ENCODE data around the gene ZNF287. TPM values are rescaled to one million over a fixed set of nuclear protein-coding genes. Genes with fewer than 3 reads are reported as not detected.

ZNF287 gene
- total RNA-seq = 11.5 to 13.9 TPM (median 13.3 TPM) in 3 replicates

- peak; percentile 91 for DNase-seq (ENCODE audit: low spot score in 2 of 2, unreplicated experiment in 2 of 2)
- Mint-ChIP-seq H3K36me3 (peaks cover 16% of the 10 kb centered on the region), H3K27me3 (ENCODE audit: low read depth) (peaks cover 30% of the 10 kb centered on the region), H3K4me1 (peaks cover 4% of the 10 kb centered on the region), H3K9me3 (no peaks in the 10 kb centered on the region), H3K27ac (no peak within 1 kb of the TSS), H3K4me3 (peak within 1 kb of the TSS; percentile 81)
- TF ChIP-seq CTCF (IDR thresholded peaks at IDR 0.05; ENCODE audit: unreplicated experiment) = no peak
Measured at GRCh38 chr17:16568541-16569357, at the start of gene ZNF287. ZNF287 (minus strand) TSS chr17:16569204; CDS start chr17:16567731, 1,473 bp downstream.

- H3K4me3 Mint-ChIP-seq = no peak overlapping the region
Measured at GRCh38 chr17:16617481-16618060, 48.6 kb upstream of the ZNF287 start.

GRCh38 chr17:16599537-16599936 lies 30.5 kb upstream of the ZNF287 start:
- no peaks in the 10 kb centered on the region for H3K4me1 Mint-ChIP-seq
- no peak overlapping the region for H3K27ac Mint-ChIP-seq
- peaks cover 8% of the 10 kb centered on the region for H3K27me3 Mint-ChIP-seq (ENCODE audit: low read depth)
- TF ChIP-seq CTCF (IDR thresholded peaks at IDR 0.05; ENCODE audit: unreplicated experiment) = no peak
- DNase-seq (ENCODE audit: low spot score in 2 of 2, unreplicated experiment in 2 of 2) = no peak
- no peak overlapping the region for H3K4me3 Mint-ChIP-seq
- H3K36me3 Mint-ChIP-seq = no peaks in the 10 kb centered on the region
- H3K9me3 Mint-ChIP-seq = peaks cover 12% of the 10 kb centered on the region

More at GRCh38 chr17:16617481-16618060, 48.6 kb upstream of the ZNF287 start:
- Mint-ChIP-seq H3K9me3 (peaks cover 69% of the 10 kb centered on the region), H3K36me3 (peaks cover 45% of the 10 kb centered on the region), H3K27me3 (ENCODE audit: low read depth) (no peaks in the 10 kb centered on the region), H3K27ac (no peak overlapping the region), H3K4me1 (no peaks in the 10 kb centered on the region)
- no peak for TF ChIP-seq CTCF (IDR thresholded peaks at IDR 0.05; ENCODE audit: unreplicated experiment)
- DNase-seq (ENCODE audit: low spot score in 2 of 2, unreplicated experiment in 2 of 2) = no peak

GRCh38 chr17:16593356-16594102 lies 24.5 kb upstream of the ZNF287 start:
- no peak for TF ChIP-seq CTCF (IDR thresholded peaks at IDR 0.05; ENCODE audit: unreplicated experiment)
- no peak overlapping the region for H3K27ac Mint-ChIP-seq
- no peaks in the 10 kb centered on the region for H3K36me3 Mint-ChIP-seq
- no peak for DNase-seq (ENCODE audit: low spot score in 2 of 2, unreplicated experiment in 2 of 2)
- peaks cover 31% of the 10 kb centered on the region for H3K27me3 Mint-ChIP-seq (ENCODE audit: low read depth)
- H3K9me3 Mint-ChIP-seq = peaks cover 13% of the 10 kb centered on the region
- H3K4me3 Mint-ChIP-seq = no peak overlapping the region
- H3K4me1 Mint-ChIP-seq = no peaks in the 10 kb centered on the region

- Mint-ChIP-seq H3K4me3 (peak overlapping the region; percentile 72), H3K9me3 (peaks cover 10% of the 10 kb centered on the region), H3K27me3 (ENCODE audit: low read depth) (peaks cover 45% of the 10 kb centered on the region), H3K36me3 (no peaks in the 10 kb centered on the region), H3K27ac (peak overlapping the region; percentile 25), H3K4me1 (peaks cover 3% of the 10 kb centered on the region)
- peak; percentile 97 for TF ChIP-seq CTCF (IDR thresholded peaks at IDR 0.05; ENCODE audit: unreplicated experiment)
- DNase-seq (ENCODE audit: low spot score in 2 of 2, unreplicated experiment in 2 of 2) = peak; percentile 93 to 98
Measured at GRCh38 chr17:16589097-16589969, 20.3 kb upstream of the ZNF287 start.
